Activated CD8-positive, alpha-beta memory T cell treated with anti-CD3 and anti-CD28 coated beads, Interleukin-2, amount 50 U/mL, for 1 hour (primary cell): Measurements from ENCODE around the gene WIPF2.

Source experiments
- DNase-seq: peaks from one replicate; pipeline ENCODE4 v3.0.0-alpha.2; 2020; ENCODE audit errors: extremely low read depth

WIPF2 gene

GRCh38 chr17:40315206-40315605, 96.1 kb downstream of the WIPF2 start:
- no peak for DNase-seq

- DNase-seq: no peak
Measured at GRCh38 chr17:40315678-40316570, 96.8 kb downstream of the WIPF2 start.

- DNase-seq: no peak
Measured at GRCh38 chr17:40316571-40317344, 97.7 kb downstream of the WIPF2 start.

GRCh38 chr17:40317345-40317873, 98.3 kb downstream of the WIPF2 start:
- no peak for DNase-seq

GRCh38 chr17:40317880-40318829, 99.1 kb downstream of the WIPF2 start:
- DNase-seq: peak; percentile 80

GRCh38 chr17:40318830-40319391, 99.8 kb downstream of the WIPF2 start:
- DNase-seq: no peak

GRCh38 chr17:40319651-40320540, 100.8 kb downstream of the WIPF2 start:
- peak; percentile 78 for DNase-seq

GRCh38 chr17:40320756-40321523, 101.8 kb downstream of the WIPF2 start:
- DNase-seq: peak; percentile 53

- DNase-seq: no peak
Measured at GRCh38 chr17:40321524-40321929, 102.4 kb downstream of the WIPF2 start.

GRCh38 chr17:40321961-40322357, 102.9 kb downstream of the WIPF2 start:
- DNase-seq: no peak

- peak; percentile 89 for DNase-seq
Measured at GRCh38 chr17:40322358-40323315, 103.5 kb downstream of the WIPF2 start.

- peak; percentile 73 for DNase-seq
Measured at GRCh38 chr17:40323391-40324381, 104.6 kb downstream of the WIPF2 start.

GRCh38 chr17:40325156-40326013, 106.3 kb downstream of the WIPF2 start:
- DNase-seq: no peak

GRCh38 chr17:40326014-40326831, 107.1 kb downstream of the WIPF2 start:
- DNase-seq: no peak

GRCh38 chr17:40326832-40327199, 107.7 kb downstream of the WIPF2 start:
- DNase-seq: no peak
